Activated CD4-positive, alpha-beta T cell treated with anti-CD3 and anti-CD28 coated beads, Interleukin-2, amount 50 U/mL, for 1 hour (primary cell): ENCODE results near the gene MADD.

Experiments
- DNase-seq: peaks from one replicate; pipeline ENCODE4 v3.0.0-alpha.2; 2020

The MADD gene

GRCh38 chr11:47269829-47270305 lies at the start of gene MADD:
TSS of gene MADD (plus strand) at chr11:47270133.
- DNase-seq = peak; percentile 90

- no peak for DNase-seq
These were observed 49.5 kb upstream of the MADD start for GRCh38 chr11:47220401-47220821.

GRCh38 chr11:47222696-47223095 lies 47.2 kb upstream of the MADD start:
- no peak for DNase-seq

GRCh38 chr11:47225552-47226400 lies 44.2 kb upstream of the MADD start:
- DNase-seq = no peak

- no peak for DNase-seq
These were observed 40.8 kb upstream of the MADD start for GRCh38 chr11:47229161-47229560.

- DNase-seq = no peak
These were observed 36.9 kb upstream of the MADD start for GRCh38 chr11:47233051-47233450.

GRCh38 chr11:47233989-47234668 lies 35.8 kb upstream of the MADD start:
- peak; percentile 22 for DNase-seq

- DNase-seq = peak; percentile 73
These were observed 35.2 kb upstream of the MADD start for GRCh38 chr11:47234669-47235100.

- DNase-seq = no peak
These were observed 34.8 kb upstream of the MADD start for GRCh38 chr11:47235163-47235562.

- DNase-seq = peak; percentile 18
These were observed 33.5 kb upstream of the MADD start for GRCh38 chr11:47236482-47236881.

GRCh38 chr11:47239852-47240251 lies 30.1 kb upstream of the MADD start:
- no peak for DNase-seq

GRCh38 chr11:47241841-47242301 lies 28.1 kb upstream of the MADD start:
- no peak for DNase-seq

GRCh38 chr11:47242596-47243192 lies 27.2 kb upstream of the MADD start:
- DNase-seq = no peak

GRCh38 chr11:47243454-47243853 lies 26.5 kb upstream of the MADD start:
- DNase-seq = no peak

GRCh38 chr11:47244448-47245350 lies 25.2 kb upstream of the MADD start:
- DNase-seq = no peak

- DNase-seq = no peak
These were observed 24.1 kb upstream of the MADD start for GRCh38 chr11:47245611-47246357.

GRCh38 chr11:47247502-47247901 lies 22.4 kb upstream of the MADD start:
- no peak for DNase-seq

- DNase-seq = no peak
These were observed 21.6 kb upstream of the MADD start for GRCh38 chr11:47248304-47248663.

GRCh38 chr11:47248664-47249377 lies 21.1 kb upstream of the MADD start, which contains the start of gene ACP2:
TSS of gene ACP2 (minus strand) at chr11:47248814. CDS start at chr11:47248789, 25 bp downstream.
- DNase-seq = peak; percentile 82

- no peak for DNase-seq
These were observed 20.6 kb upstream of the MADD start for GRCh38 chr11:47249378-47249715.

- DNase-seq = no peak
These were observed 18.2 kb upstream of the MADD start for GRCh38 chr11:47251751-47252150.
